HG02763 (cell line): ENCODE results near the gene MEF2A.
A peak's percentile ranks its signal among the peaks of the same experiment; 100 is the strongest.

Source experiments
- ATAC-seq: cut with Tn5 transposase; IDR thresholded peaks from one replicate; pipeline ENCODE4 v1.9.1; 2021; ENCODE audit warnings: mild to moderate bottlenecking, moderate library complexity; ENCODE audit not compliant: unreplicated experiment

The MEF2A gene

GRCh38 chr15:99702895-99703602, 137.3 kb downstream of the MEF2A start:
- no peak for ATAC-seq

- ATAC-seq, result peak; percentile 16
These were observed 138.0 kb downstream of the MEF2A start for GRCh38 chr15:99703603-99704443.

GRCh38 chr15:99704444-99704838, 138.7 kb downstream of the MEF2A start:
- ATAC-seq, result peak; percentile 80

GRCh38 chr15:99706557-99707303, 140.9 kb downstream of the MEF2A start:
- no peak for ATAC-seq

- no peak for ATAC-seq
These were observed 141.9 kb downstream of the MEF2A start for GRCh38 chr15:99707473-99708270.

- no peak for ATAC-seq
These were observed 142.8 kb downstream of the MEF2A start for GRCh38 chr15:99708563-99708962.

GRCh38 chr15:99709243-99709986, 143.6 kb downstream of the MEF2A start:
- ATAC-seq, result no peak

- no peak for ATAC-seq
These were observed 145.8 kb downstream of the MEF2A start for GRCh38 chr15:99711625-99712024.

GRCh38 chr15:99712415-99712814, 146.6 kb downstream of the MEF2A start:
- no peak for ATAC-seq

GRCh38 chr15:99716540-99717095, 150.8 kb downstream of the MEF2A start:
- no peak for ATAC-seq

GRCh38 chr15:99717161-99718009, 151.6 kb downstream of the MEF2A start:
- no peak for ATAC-seq

GRCh38 chr15:99718421-99718820, 152.6 kb downstream of the MEF2A start:
- ATAC-seq, result no peak

- peak; percentile 82 for ATAC-seq
These were observed 153.3 kb downstream of the MEF2A start for GRCh38 chr15:99719096-99719541.

GRCh38 chr15:99720533-99720932, 154.7 kb downstream of the MEF2A start:
- no peak for ATAC-seq

- ATAC-seq, result no peak
These were observed 155.5 kb downstream of the MEF2A start for GRCh38 chr15:99721104-99721778.

- no peak for ATAC-seq
These were observed 156.1 kb downstream of the MEF2A start for GRCh38 chr15:99721896-99722295.

GRCh38 chr15:99722406-99722805, 156.6 kb downstream of the MEF2A start:
- ATAC-seq, result no peak

- ATAC-seq, result no peak
These were observed 160.5 kb downstream of the MEF2A start for GRCh38 chr15:99726333-99726732.
